Right cardiac atrium (tissue), 5 donors: ENCODE data around the gene CAPN13. TPM values are rescaled to one million over a fixed set of nuclear protein-coding genes. Genes with fewer than 3 reads are reported as not detected.

Source experiments
- ATAC-seq, 2 donors: fragments of 200-7000 bp; cut with Tn5 transposase; one replicate each; pipeline versions ENCODE4 v1.8.0 to v1.9.1; 2020; ENCODE audit warnings: moderate library complexity in 2 of 2, mild to moderate bottlenecking in 1 of 2
- DNase-seq, 3 donors: peaks; one replicate each; pipeline ENCODE4 v3.0.0-alpha.2; 2020
- H3K27ac ChIP-seq: one replicate; pipeline ENCODE4 v1.5.1; 2013; ENCODE audit warnings: mild to moderate bottlenecking, low read length, control low read depth, moderate library complexity
- H3K27me3 ChIP-seq: one replicate; pipeline ENCODE4 v1.6.1; 2013; ENCODE audit not compliant: control insufficient read depth, insufficient read depth
- H3K4me1 ChIP-seq: one replicate; pipeline ENCODE4 v1.6.1; 2013; ENCODE audit warnings: low read length; ENCODE audit not compliant: control insufficient read depth, insufficient read depth
- H3K4me3 ChIP-seq: one replicate; pipeline ENCODE4 v1.5.1; 2013; ENCODE audit warnings: low read length, control low read depth
- H3K9me3 ChIP-seq: one replicate; pipeline ENCODE4 v1.6.1; 2013; ENCODE audit warnings: low read length; ENCODE audit not compliant: control insufficient read depth
- WGBS: extraction: QIAGEN DNeasy Blood & Tissue Kit; methylation state at CpG from one replicate; pipeline ENCODE4 v1.1.7; 2013; 5-methylcytosine and 5-hydroxymethylcytosine counted together
- intact Hi-C, 4 donors: fragments of 100-400 bp; cut with DNase I; formaldehyde crosslinking; loops; one replicate each; pipeline versions ENCODE4 v1.11.0 to v1.14.0; 2022 to 2023
- polyA plus RNA-seq: library from polyadenylated mRNA; stranded (reverse); fragments of 200-250 nt; gene quantifications from one replicate; pipeline ENCODE4 v1.2.3, GENCODE V29; 2013
- total RNA-seq, 4 donors: library from RNA; stranded (reverse); fragmentation: NEBNext Ultra II Directional; extraction: Animal tissue kit (Norgen Biotek cat#: 25700); gene quantifications; one replicate each; pipeline ENCODE4 v1.2.1, GENCODE V29; 2021
- donor health status: healthy with polysubstance abuse.
- donor health status: DM: no; HTN: yes; CAD: no.
- donor health status: DM: no; HTN: no; CAD: no.
- donor health status: DM: no; HTN: yes; CAD: no; lungs with severe emphysema.
- donor health status: DM: yes; HTN: yes; CAD: no.

The CAPN13 gene
- total and polyA plus RNA-seq, 5 donors, result not detected

- intact Hi-C loops, result loop anchor here in 1 of 4 donors (5.0 kb wide), 1 partner anchor 445 kb away; no protein-coding TSS in a partner anchor
- no peaks in the 10 kb centered on the region for H3K9me3 ChIP-seq
- H3K4me3 ChIP-seq, result no peak overlapping the region
- no peak for DNase-seq
- H3K27ac ChIP-seq, result no peak overlapping the region
- WGBS, result 70% methylated on average over 6 of the region's 6 CpGs
- no peak for ATAC-seq
- no peaks in the 10 kb centered on the region for H3K4me1 ChIP-seq
- H3K27me3 ChIP-seq, result peaks cover 2% of the 10 kb centered on the region
Measured at GRCh38 chr2:30721668-30722647, 85.3 kb downstream of the CAPN13 start.

GRCh38 chr2:30721241-30721640 is 86.0 kb downstream of the CAPN13 start:
- WGBS, result 79% methylated on average over 4 of the region's 4 CpGs
- DNase-seq, result no peak
- intact Hi-C loops, result loop anchor here in 1 of 4 donors (5.0 kb wide), 1 partner anchor 446 kb away; no protein-coding TSS in a partner anchor

GRCh38 chr2:30717081-30717650 is 90.1 kb downstream of the CAPN13 start:
- 65% methylated on average over 1 of the region's 1 CpG for WGBS

More at GRCh38 chr2:30721241-30721640, 86.0 kb downstream of the CAPN13 start:
- no peaks in the 10 kb centered on the region for H3K4me1 ChIP-seq
- H3K9me3 ChIP-seq, result no peaks in the 10 kb centered on the region
- ATAC-seq, result no peak
- H3K27me3 ChIP-seq, result peaks cover 2% of the 10 kb centered on the region
- H3K27ac ChIP-seq, result no peak overlapping the region
- no peak overlapping the region for H3K4me3 ChIP-seq

GRCh38 chr2:30716123-30716900 is 90.9 kb downstream of the CAPN13 start:
- H3K9me3 ChIP-seq, result no peaks in the 10 kb centered on the region
- H3K27me3 ChIP-seq, result no peaks in the 10 kb centered on the region
- ATAC-seq (no peak), DNase-seq (no peak)
- intact Hi-C loops, result loop anchor here (2.0 to 10.0 kb wide), 5 partner anchors 148 to 808 kb away; no protein-coding TSS in a partner anchor
- no peak overlapping the region for H3K4me3 ChIP-seq
- no peak overlapping the region for H3K27ac ChIP-seq
- 78% methylated on average over 11 of the region's 11 CpGs for WGBS
- no peaks in the 10 kb centered on the region for H3K4me1 ChIP-seq

More at GRCh38 chr2:30717081-30717650, 90.1 kb downstream of the CAPN13 start:
- intact Hi-C loops, result loop anchor here (2.0 to 10.0 kb wide), 5 partner anchors 148 to 808 kb away; no protein-coding TSS in a partner anchor
- DNase-seq (no peak), ATAC-seq (no peak)
- Histone ChIP-seq H3K4me1 (no peaks in the 10 kb centered on the region), H3K9me3 (no peaks in the 10 kb centered on the region), H3K4me3 (no peak overlapping the region), H3K27ac (no peak overlapping the region), H3K27me3 (no peaks in the 10 kb centered on the region)

- intact Hi-C loops, result loop anchor here (2.0 to 10.0 kb wide), 7 partner anchors 150 to 810 kb away; no protein-coding TSS in a partner anchor
- no peak for ATAC-seq
- Histone ChIP-seq H3K9me3 (no peaks in the 10 kb centered on the region), H3K4me1 (no peaks in the 10 kb centered on the region), H3K27ac (no peak overlapping the region), H3K27me3 (no peaks in the 10 kb centered on the region), H3K4me3 (no peak overlapping the region)
- no peak for DNase-seq
- 76% methylated on average over 8 of the region's 8 CpGs for WGBS
Measured at GRCh38 chr2:30714811-30715709, 92.2 kb downstream of the CAPN13 start.

GRCh38 chr2:30713698-30714097 is 93.5 kb downstream of the CAPN13 start:
- intact Hi-C loops, result loop anchor here (2.0 to 10.0 kb wide), 7 partner anchors 151 to 811 kb away; no protein-coding TSS in a partner anchor
- no peak for ATAC-seq
- H3K4me3 ChIP-seq, result no peak overlapping the region
- H3K4me1 ChIP-seq, result no peaks in the 10 kb centered on the region
- H3K27me3 ChIP-seq, result no peaks in the 10 kb centered on the region
- H3K27ac ChIP-seq, result no peak overlapping the region
- WGBS, result 94% methylated on average over 3 of the region's 3 CpGs
- no peak for DNase-seq
- no peaks in the 10 kb centered on the region for H3K9me3 ChIP-seq

- intact Hi-C loops, result loop anchor here (5.0 to 10.0 kb wide), 5 partner anchors 153 to 813 kb away; no protein-coding TSS in a partner anchor
- H3K27me3 ChIP-seq, result no peaks in the 10 kb centered on the region
- no peaks in the 10 kb centered on the region for H3K9me3 ChIP-seq
- H3K4me1 ChIP-seq, result no peaks in the 10 kb centered on the region
- ATAC-seq (peak; percentile 70 to 72), DNase-seq (peak; percentile 79 to 92 (median 87))
- H3K27ac ChIP-seq, result no peak overlapping the region
- WGBS, result 16% methylated on average over 4 of the region's 4 CpGs
- H3K4me3 ChIP-seq, result no peak overlapping the region
Measured at GRCh38 chr2:30711646-30712085, 95.6 kb downstream of the CAPN13 start.

- WGBS, result 93% methylated on average over 6 of the region's 6 CpGs
- ATAC-seq (no peak), DNase-seq (no peak)
- Histone ChIP-seq H3K4me3 (no peak overlapping the region), H3K9me3 (no peaks in the 10 kb centered on the region), H3K27me3 (no peaks in the 10 kb centered on the region), H3K27ac (no peak overlapping the region), H3K4me1 (no peaks in the 10 kb centered on the region)
- intact Hi-C loops, result loop anchor here (5.0 to 10.0 kb wide), 5 partner anchors 154 to 814 kb away; no protein-coding TSS in a partner anchor
Measured at GRCh38 chr2:30710461-30710860, 96.8 kb downstream of the CAPN13 start.

GRCh38 chr2:30710016-30710415 is 97.2 kb downstream of the CAPN13 start:
- 92% methylated on average over 4 of the region's 4 CpGs for WGBS
- no peaks in the 10 kb centered on the region for H3K9me3 ChIP-seq
- no peaks in the 10 kb centered on the region for H3K27me3 ChIP-seq
- DNase-seq (no peak), ATAC-seq (no peak)
- no peak overlapping the region for H3K4me3 ChIP-seq
- H3K27ac ChIP-seq, result no peak overlapping the region
- no peaks in the 10 kb centered on the region for H3K4me1 ChIP-seq
- intact Hi-C loops, result loop anchor here (5.0 to 10.0 kb wide), 5 partner anchors 155 to 815 kb away; no protein-coding TSS in a partner anchor
